Mucosa of rectum (tissue), 2 donors: Measurements from ENCODE around the gene DPP9.
"Not testable (repeated sequence)": the region's sequence is repeated elsewhere in the genome, so short reads cannot be mapped to it uniquely, and the experiment has no call there.

Source experiments
- H3K27ac ChIP-seq, 2 donors: one replicate each; pipeline ENCODE4 v1.7.0; 2013; ENCODE audit warnings: inconsistent platforms in 2 of 2, low read depth in 2 of 2, low read length in 2 of 2
- H3K27me3 ChIP-seq, 2 donors: one replicate each; pipeline ENCODE4 v1.7.0; 2013; ENCODE audit warnings: low read length in 2 of 2; ENCODE audit not compliant: control insufficient read depth in 2 of 2, insufficient read depth in 2 of 2
- H3K36me3 ChIP-seq, 2 donors: one replicate each; pipeline ENCODE4 v1.7.0; 2013; ENCODE audit warnings: low read length in 2 of 2; ENCODE audit not compliant: control insufficient read depth in 2 of 2, insufficient read depth in 2 of 2
- H3K4me1 ChIP-seq, 2 donors: one replicate each; pipeline ENCODE4 v1.7.0; 2013; ENCODE audit warnings: low read length in 2 of 2, mild to moderate bottlenecking in 1 of 2; ENCODE audit not compliant: control insufficient read depth in 2 of 2, insufficient read depth in 2 of 2
- H3K4me3 ChIP-seq, 2 donors: one replicate each; pipeline ENCODE4 v1.7.0; 2013; ENCODE audit warnings: low read length in 2 of 2
- H3K9ac ChIP-seq, 2 donors: one replicate each; pipeline ENCODE4 v1.7.0; 2013; ENCODE audit warnings: low read length in 2 of 2, low read depth in 1 of 2, mild to moderate bottlenecking in 1 of 2
- H3K9me3 ChIP-seq, 2 donors: one replicate each; pipeline ENCODE4 v1.7.0; 2013; ENCODE audit warnings: low read length in 2 of 2; ENCODE audit not compliant: control insufficient read depth in 2 of 2
- donor health status: healthy.
- donor health status: Normal muscosa, but diverticular disease.

DPP9 gene

DNA sequence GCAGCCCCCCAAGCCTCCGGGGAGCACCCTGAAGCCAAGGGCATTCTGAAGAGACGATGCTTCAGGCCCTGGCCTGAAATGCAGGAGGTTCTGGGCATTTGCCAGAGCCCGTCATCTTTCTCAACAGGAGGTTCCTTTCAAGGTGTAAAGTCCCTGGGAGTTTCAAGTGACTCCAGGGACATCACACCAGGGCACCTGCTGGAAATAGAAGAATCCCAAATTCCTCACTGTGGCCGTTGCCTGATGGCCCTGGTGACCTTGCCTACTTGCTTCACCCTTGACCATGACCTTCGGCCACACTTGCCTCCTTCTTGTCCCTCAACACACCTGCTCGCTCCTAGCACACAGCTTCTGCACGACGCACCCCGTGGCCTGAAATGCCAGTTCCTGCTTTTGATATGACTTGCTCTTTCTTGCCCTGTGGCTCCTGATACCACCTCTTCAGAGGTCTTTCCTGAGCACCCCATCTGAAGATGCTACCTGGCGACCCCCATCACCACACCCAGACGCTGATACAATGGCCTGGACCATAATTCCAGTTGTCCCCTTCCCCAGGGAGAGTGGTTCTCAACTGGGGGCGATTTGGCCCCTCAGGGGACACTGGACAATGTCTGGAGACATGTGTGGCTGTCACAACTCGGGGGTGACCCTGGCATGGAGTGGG, 3.5 kb downstream of the DPP9 start:
- no peaks in the 10 kb centered on the region for H3K27me3 ChIP-seq
- H3K27ac ChIP-seq = no peak overlapping the region
- no peak overlapping the region for H3K9ac ChIP-seq
- no peak overlapping the region for H3K4me3 ChIP-seq
- peaks cover 12 to 14% of the 10 kb centered on the region in 2 donors for H3K4me1 ChIP-seq
- peaks cover 47 to 57% of the 10 kb centered on the region in 2 donors for H3K36me3 ChIP-seq
- H3K9me3 ChIP-seq = no peaks in the 10 kb centered on the region

DNA sequence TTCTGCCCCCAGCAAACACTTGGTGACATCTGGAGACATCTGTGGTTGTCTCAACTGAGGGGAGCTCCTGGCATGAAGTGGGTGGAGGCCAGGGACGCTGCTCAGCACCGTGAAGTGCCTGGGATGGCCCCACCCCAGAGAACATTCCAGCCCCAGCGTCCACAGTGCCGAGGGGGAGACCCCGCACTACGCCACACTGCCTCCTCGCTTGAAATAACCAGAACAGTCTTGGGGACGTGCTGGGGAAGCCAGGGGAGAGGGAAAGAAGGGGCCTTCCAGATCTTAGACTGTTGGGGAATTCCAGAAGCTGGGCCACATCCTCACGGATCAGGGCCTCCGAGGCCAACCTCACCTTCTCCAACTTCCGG, 4.2 kb downstream of the DPP9 start:
- H3K9me3 ChIP-seq = no peaks in the 10 kb centered on the region
- H3K9ac ChIP-seq = no peak overlapping the region
- H3K27ac ChIP-seq = no peak overlapping the region
- H3K4me3 ChIP-seq = no peak overlapping the region
- H3K27me3 ChIP-seq = no peaks in the 10 kb centered on the region
- peaks cover 12 to 14% of the 10 kb centered on the region in 2 donors for H3K4me1 ChIP-seq
- H3K36me3 ChIP-seq = peaks cover 47 to 58% of the 10 kb centered on the region in 2 donors

DNA sequence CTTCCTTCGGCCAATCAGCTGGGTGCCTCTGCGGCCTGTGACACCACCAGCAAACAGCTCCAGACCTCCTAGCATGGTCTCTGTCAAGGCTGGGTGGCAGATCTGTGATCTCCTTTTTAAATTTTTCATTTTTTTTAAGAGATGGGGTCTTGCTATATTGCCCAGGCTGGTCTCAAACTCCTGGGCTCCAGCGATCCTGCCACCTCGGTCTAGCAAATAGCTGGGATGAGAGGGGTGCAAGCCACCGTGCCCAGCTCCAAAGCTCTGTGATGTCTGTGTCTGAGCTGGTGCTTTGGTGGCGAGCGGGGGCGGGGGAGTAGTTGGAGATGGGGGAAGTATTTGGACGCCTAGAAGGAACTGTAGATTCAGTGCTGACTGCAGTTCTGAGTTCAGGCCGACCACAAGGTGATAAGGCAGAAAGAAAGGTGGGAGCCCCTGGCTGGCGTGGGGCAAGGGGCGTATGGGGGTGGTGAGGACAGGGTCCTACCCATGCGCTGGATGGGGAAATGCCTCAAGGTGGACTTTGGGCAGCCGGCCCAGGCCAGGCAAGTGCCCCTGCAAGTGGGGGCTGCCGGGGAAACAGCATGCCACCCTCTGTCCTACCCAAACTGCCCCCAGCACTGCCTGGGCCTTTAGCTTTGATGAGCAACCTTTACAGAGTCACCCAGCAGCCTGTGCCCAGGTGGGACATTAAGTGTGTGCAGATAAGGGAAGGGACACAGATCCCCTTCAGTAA, 5.5 kb downstream of the DPP9 start:
- H3K4me1 ChIP-seq = peaks cover 19 to 23% of the 10 kb centered on the region in 2 donors

DNA sequence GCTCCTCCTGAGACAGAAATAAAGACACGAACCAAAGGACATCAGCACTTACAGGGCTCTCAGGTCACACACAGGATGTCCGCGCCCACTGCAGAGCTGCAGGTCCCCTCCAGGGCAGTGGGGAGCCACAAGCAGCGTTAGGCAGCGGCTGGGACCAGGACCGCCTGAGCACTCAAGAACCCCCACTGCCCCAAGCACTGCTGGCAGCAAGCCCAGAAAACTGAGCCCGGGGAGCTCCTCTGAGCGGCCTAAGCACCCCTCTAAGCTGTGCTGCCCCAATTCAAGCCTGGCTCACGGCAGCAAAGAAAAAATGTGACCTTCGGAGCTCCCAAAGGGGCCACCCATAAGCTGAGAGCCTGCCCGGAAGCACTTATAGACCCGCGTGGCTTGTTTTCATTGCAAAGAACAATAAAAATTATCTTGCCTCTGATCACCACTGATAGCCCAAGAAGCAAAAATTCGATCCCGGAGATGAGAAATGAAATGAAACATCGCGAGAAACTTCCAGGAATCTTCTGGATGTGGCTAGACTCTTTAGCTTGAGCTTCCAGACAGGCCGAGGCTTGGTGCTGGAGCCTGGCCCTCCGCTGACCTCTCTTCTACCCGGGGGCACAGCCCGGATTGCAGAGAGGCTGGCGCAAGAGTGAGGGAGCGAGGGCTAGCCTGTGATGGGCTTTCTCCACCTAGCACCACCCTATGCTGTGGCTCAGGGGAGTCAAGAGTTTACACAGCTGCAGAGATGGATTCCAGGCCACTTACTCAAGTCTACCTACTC, 6.3 kb downstream of the DPP9 start:
- Histone ChIP-seq H3K9ac (no peak overlapping the region), H3K9me3 (no peaks in the 10 kb centered on the region), H3K27me3 (no peaks in the 10 kb centered on the region), H3K36me3 (peaks cover 56 to 70% of the 10 kb centered on the region in 2 donors), H3K4me1 (peaks cover 17 to 23% of the 10 kb centered on the region in 2 donors), H3K27ac (no peak overlapping the region), H3K4me3 (no peak overlapping the region)

More for the DNA sequence above, 5.5 kb downstream of the DPP9 start:
- H3K9me3 ChIP-seq = no peaks in the 10 kb centered on the region
- peaks cover 48 to 62% of the 10 kb centered on the region in 2 donors for H3K36me3 ChIP-seq
- H3K27me3 ChIP-seq = no peaks in the 10 kb centered on the region
- no peak overlapping the region for H3K9ac ChIP-seq
- no peak overlapping the region for H3K4me3 ChIP-seq
- no peak overlapping the region for H3K27ac ChIP-seq

DNA sequence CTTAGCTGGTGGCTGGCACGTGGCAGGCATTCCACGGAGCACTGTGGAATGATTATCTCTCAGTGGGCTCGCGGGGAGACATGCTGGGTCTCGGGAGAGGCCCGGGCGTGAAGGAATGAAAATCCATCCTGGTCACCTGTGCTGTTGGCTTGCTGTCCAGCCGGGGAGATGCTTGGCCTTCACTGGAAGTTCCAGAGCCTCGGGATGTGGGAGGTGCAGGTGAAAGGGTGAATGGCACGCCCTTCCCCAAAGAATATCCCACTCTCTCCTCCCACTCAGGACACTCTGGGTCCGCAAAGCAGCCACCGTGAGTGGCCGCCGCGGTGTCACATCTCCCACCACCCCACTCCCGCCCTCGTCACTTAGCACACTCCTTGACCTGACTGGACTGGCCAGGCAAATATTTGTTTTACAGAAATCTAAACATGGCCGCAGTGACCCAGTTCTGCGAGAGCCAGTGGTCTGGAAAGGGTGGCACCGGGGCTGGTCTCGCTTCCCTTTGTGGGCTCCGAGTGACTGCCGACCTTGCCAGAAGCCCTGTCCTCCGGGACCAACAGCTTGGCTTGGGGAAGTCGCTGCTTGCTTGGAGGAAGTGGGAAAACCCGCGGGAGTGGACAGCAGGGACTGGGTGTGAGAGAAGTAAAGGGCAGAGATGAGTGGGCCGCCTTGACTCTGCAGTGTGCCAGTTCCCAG, 8.0 kb downstream of the DPP9 start:
- Histone ChIP-seq H3K4me1 (peaks cover 12 to 20% of the 10 kb centered on the region in 2 donors), H3K9ac (no peak overlapping the region), H3K9me3 (no peaks in the 10 kb centered on the region), H3K36me3 (peaks cover 56 to 73% of the 10 kb centered on the region in 2 donors), H3K27ac (peak overlapping the region in 1 of 2 donors; percentile 56), H3K27me3 (no peaks in the 10 kb centered on the region), H3K4me3 (no peak overlapping the region)

DNA sequence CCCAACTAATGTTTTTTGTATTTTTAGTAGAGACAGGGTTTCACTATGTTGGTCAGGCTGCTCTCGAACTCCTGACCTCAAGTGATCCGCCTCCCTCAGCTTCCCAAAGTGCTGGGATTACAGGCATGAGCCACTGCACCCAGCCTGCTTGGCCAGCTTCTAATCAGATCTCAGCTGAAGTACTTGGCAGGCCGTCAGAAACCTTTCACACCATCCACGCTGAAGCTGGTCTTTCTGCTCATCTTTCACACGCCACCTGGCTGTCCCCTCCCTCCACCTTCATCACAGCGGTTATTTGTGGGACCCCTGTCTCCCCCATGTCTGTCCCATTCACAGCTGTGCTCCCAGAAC, 8.5 kb downstream of the DPP9 start:
- Histone ChIP-seq H3K27ac (peak overlapping the region in 1 of 2 donors; percentile 56), H3K36me3 (peaks cover 57 to 75% of the 10 kb centered on the region in 2 donors)
- not testable (repeated sequence) for H3K9ac ChIP-seq

DNA sequence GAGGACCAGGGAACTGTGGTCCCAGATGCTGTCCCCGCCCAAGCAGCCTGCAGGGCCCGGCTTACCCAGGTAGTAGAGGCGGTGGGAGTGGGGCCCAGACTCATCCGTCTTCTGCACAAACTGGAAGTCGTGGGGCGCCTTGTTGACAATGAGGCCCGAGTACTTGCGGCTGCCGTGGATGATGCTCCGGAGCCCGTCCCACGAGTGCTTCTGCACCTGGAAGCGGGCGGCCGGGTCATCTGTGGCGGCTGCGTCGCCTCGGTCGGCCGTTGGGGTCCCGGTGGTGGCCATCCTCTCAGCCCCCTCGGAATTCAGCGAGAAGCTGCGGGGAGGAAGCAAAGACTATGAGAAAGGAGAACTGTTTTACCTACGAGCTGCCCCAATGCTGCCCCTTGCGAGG, 9.6 kb downstream of the DPP9 start:
- peak overlapping the region; percentile 81 to 84 for H3K27ac ChIP-seq
- H3K27me3 ChIP-seq = no peaks in the 10 kb centered on the region
- no peaks in the 10 kb centered on the region for H3K9me3 ChIP-seq
- no peak overlapping the region for H3K4me3 ChIP-seq
- peaks cover 15 to 20% of the 10 kb centered on the region in 2 donors for H3K4me1 ChIP-seq
- H3K36me3 ChIP-seq = peaks cover 59 to 74% of the 10 kb centered on the region in 2 donors
- peak overlapping the region in 1 of 2 donors; percentile 41 for H3K9ac ChIP-seq

More for the DNA sequence above, 8.5 kb downstream of the DPP9 start:
- not testable (repeated sequence) for H3K9me3 ChIP-seq, H3K27me3 ChIP-seq, H3K4me3 ChIP-seq
- peaks cover 12 to 20% of the 10 kb centered on the region in 2 donors for H3K4me1 ChIP-seq

DNA sequence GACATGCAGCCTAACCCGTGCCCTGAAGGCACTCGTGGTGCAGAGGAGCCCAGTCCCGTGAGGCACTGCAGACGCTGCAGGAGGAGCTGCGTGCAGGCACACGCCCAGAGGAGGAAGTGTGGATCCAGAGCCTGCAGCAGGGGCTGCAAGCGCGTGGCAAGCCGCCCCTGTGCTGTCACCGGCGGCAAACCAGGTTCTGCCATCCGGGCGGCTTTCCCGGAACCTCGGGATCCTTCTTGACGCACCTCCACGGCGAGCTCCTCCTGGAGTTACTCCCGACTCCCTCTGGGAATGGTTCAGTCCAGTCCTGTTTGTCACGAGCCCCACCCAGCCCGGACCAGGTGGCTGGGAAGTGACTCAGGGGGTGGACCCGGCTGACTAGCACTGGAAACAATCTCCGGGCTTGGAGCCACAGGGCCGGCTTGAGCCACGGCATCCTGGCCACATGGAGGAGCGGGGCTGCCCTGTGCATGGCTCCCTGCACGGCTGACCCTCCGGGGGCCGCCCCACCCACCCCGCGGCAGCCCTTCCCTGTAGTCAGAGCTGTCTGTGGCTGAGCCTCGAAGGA, 10.2 kb downstream of the DPP9 start:
- H3K4me1 ChIP-seq = peaks cover 15 to 20% of the 10 kb centered on the region in 2 donors

DNA sequence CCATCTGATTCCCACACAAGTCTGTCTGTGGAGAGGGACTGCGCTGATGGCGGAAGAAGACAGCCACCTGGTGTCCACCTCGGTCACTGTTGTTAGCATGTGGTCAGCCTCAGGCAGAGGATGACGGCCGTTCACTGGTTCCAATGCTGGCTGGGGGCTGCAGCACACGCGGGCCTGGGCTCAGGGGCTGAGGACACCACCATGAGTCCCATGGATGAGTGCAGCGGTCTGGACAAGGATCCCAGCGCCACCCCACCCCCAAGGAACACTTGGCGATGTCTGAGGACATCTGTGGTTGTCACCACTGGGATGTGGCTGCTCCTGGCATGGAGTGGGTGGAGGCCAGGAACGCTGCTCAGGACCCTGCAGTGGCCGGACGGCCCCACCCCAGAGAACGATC, 10.9 kb downstream of the DPP9 start:
- Histone ChIP-seq H3K9ac (peak overlapping the region; percentile 32 to 58), H3K27ac (peak overlapping the region; percentile 81 to 84), H3K4me3 (peak overlapping the region; percentile 44 to 52), H3K9me3 (no peaks in the 10 kb centered on the region), H3K27me3 (no peaks in the 10 kb centered on the region), H3K4me1 (peaks cover 15 to 20% of the 10 kb centered on the region in 2 donors), H3K36me3 (peaks cover 49 to 68% of the 10 kb centered on the region in 2 donors)

More for the DNA sequence above, 10.2 kb downstream of the DPP9 start:
- H3K27ac ChIP-seq = peak overlapping the region; percentile 81 to 84
- no peaks in the 10 kb centered on the region for H3K9me3 ChIP-seq
- peaks cover 56 to 71% of the 10 kb centered on the region in 2 donors for H3K36me3 ChIP-seq
- H3K9ac ChIP-seq = peak overlapping the region; percentile 32 to 58
- H3K4me3 ChIP-seq = peak overlapping the region; percentile 44 to 52
- H3K27me3 ChIP-seq = no peaks in the 10 kb centered on the region
